H1 (cell line): ENCODE results near the gene CELA2A. TPM values are rescaled to one million over a fixed set of nuclear protein-coding genes. Genes with fewer than 3 reads are reported as not detected.

Experiments used
- CTCF ChIA-PET: fragments of 300-600 bp; sonication (Branson Sonifier 250); formaldehyde crosslinking; loops from one replicate; lab custom pipeline; 2021; ENCODE audit not compliant: partially characterized antibody; lab: Charles Lee
- POLR2A ChIA-PET: fragments of 300-600 bp; sonication (Branson Sonifier 250); formaldehyde crosslinking; loops from one replicate; lab custom pipeline; 2021; ENCODE audit warnings: inconsistent platforms; ENCODE audit not compliant: partially characterized antibody; lab: Charles Lee
- DNase-seq, 2 experiments: peaks; one replicate each; pipeline versions ENCODE4 v3.0.0 to v3.0.0-alpha.2; 2010 to 2022; ENCODE audit warnings: low spot score in 2 of 2, low read depth in 1 of 2, mixed read lengths in 1 of 2
- FAIRE-seq: peaks from 2 replicates; lab custom pipeline; 2011; peaks lifted over from hg19 to GRCh38; lab: Jason Lieb, UNC
- H2AFZ ChIP-seq: 2 replicates; pipeline ENCODE4 v1.8.1; 2012; ENCODE audit warnings: low read length, inconsistent platforms
- H2AK5ac ChIP-seq: 2 replicates; pipeline ENCODE4 v1.6.1; 2013; ENCODE audit warnings: low read depth, low read length
- H2BK120ac ChIP-seq: replicated peaks from 2 replicates; pipeline ENCODE3; 2013; ENCODE audit warnings: low read depth, low read length, inconsistent platforms
- H2BK12ac ChIP-seq: 2 replicates; pipeline ENCODE4 v1.6.1; 2013; ENCODE audit warnings: low read depth, low read length
- H2BK15ac ChIP-seq: 2 replicates; pipeline ENCODE4 v1.6.1; 2013; ENCODE audit warnings: low read length
- H2BK20ac ChIP-seq: 2 replicates; pipeline ENCODE4 v1.6.1; 2013; ENCODE audit warnings: low read length
- H2BK5ac ChIP-seq: 2 replicates; pipeline ENCODE4 v1.6.1; 2013; ENCODE audit warnings: low read depth, low read length
- H3K14ac ChIP-seq: 2 replicates; pipeline ENCODE4 v1.6.1; 2013; ENCODE audit warnings: inconsistent platforms; ENCODE audit not compliant: insufficient read length
- H3K18ac ChIP-seq: 2 replicates; pipeline ENCODE4 v1.6.1; 2013; ENCODE audit warnings: low read length; ENCODE audit errors: extremely low read depth
- H3K23ac ChIP-seq: 2 replicates; pipeline ENCODE4 v1.6.1; 2013; ENCODE audit warnings: inconsistent platforms; ENCODE audit not compliant: insufficient read length
- H3K23me2 ChIP-seq: 2 replicates; pipeline ENCODE4 v1.6.1; 2013; ENCODE audit warnings: low read depth, low read length
- H3K27ac ChIP-seq: 2 replicates; pipeline ENCODE4 v1.6.1; 2011; ENCODE audit warnings: low read depth, low read length, inconsistent platforms
- H3K27me3 ChIP-seq, 4 experiments: replicated peaks in 1 of 4; 1 replicate in 1 of 4; 2 replicates in 3 of 4; pipeline versions ENCODE4 v1.6.1 to v1.8.1; 2011 to 2013; ENCODE audit warnings: low read length in 3 of 4, mild to moderate bottlenecking in 3 of 4, inconsistent platforms in 2 of 4, mixed read lengths in 2 of 4, moderate library complexity in 1 of 4; ENCODE audit not compliant: control insufficient read depth in 3 of 4, insufficient read depth in 3 of 4; ENCODE audit errors: extremely low read depth in 1 of 4
- H3K36me3 ChIP-seq, 4 experiments: 2 replicates each; pipeline versions ENCODE4 v1.6.1 to v1.8.1; 2011 to 2013; ENCODE audit warnings: mild to moderate bottlenecking in 4 of 4, low read length in 3 of 4, moderate library complexity in 2 of 4, control low read depth in 1 of 4, inconsistent platforms in 1 of 4; ENCODE audit not compliant: insufficient read depth in 4 of 4, control insufficient read depth in 2 of 4
- H3K4ac ChIP-seq: replicated peaks from 2 replicates; pipeline ENCODE3; 2013; ENCODE audit warnings: low read length, low read depth, mixed read lengths, inconsistent platforms; ENCODE audit not compliant: insufficient read length
- H3K4me1 ChIP-seq, 4 experiments: replicated peaks in 1 of 4; 1 replicate in 1 of 4; 2 replicates in 3 of 4; pipeline versions ENCODE4 v1.6.1 to v1.8.1; 2011 to 2013; ENCODE audit warnings: low read length in 3 of 4, inconsistent platforms in 2 of 4, mixed read lengths in 1 of 4; ENCODE audit not compliant: insufficient read depth in 4 of 4, control insufficient read depth in 3 of 4
- H3K4me2 ChIP-seq, 2 experiments: 2 replicates each; pipeline versions ENCODE4 v1.6.1 to v1.8.1; 2011 to 2013; ENCODE audit warnings: low read depth in 2 of 2, low read length in 2 of 2, control low read depth in 1 of 2, inconsistent platforms in 1 of 2, mild to moderate bottlenecking in 1 of 2; ENCODE audit not compliant: insufficient read depth in 1 of 2
- H3K4me3 ChIP-seq, 4 experiments: fragments of 200-600, 300-600 bp in 1 of 4; sonication (generic), shearing (Covaris generic), sonication (Bioruptor Twin) in 1 of 4; 2 replicates each; pipeline versions ENCODE4 v1.5.1 to v1.8.1; 2011 to 2016; ENCODE audit warnings: low read length in 4 of 4, low read depth in 3 of 4, control low read depth in 2 of 4, inconsistent platforms in 2 of 4, mild to moderate bottlenecking in 2 of 4, mixed read lengths in 1 of 4, moderate library complexity in 1 of 4; ENCODE audit not compliant: insufficient read depth in 2 of 4; ENCODE audit errors: extremely low read depth in 1 of 4
- H3K56ac ChIP-seq: replicated peaks from 2 replicates; pipeline ENCODE3; 2013; ENCODE audit warnings: low read depth, mild to moderate bottlenecking, mixed read lengths, low read length, inconsistent platforms; ENCODE audit not compliant: insufficient read length
- H3K79me1 ChIP-seq: 2 replicates; pipeline ENCODE4 v1.6.1; 2013; ENCODE audit warnings: low read depth, low read length, control low read depth
- H3K79me2 ChIP-seq, 2 experiments: 2 replicates each; pipeline versions ENCODE4 v1.6.1 to v1.8.1; 2012 to 2013; ENCODE audit warnings: low read length in 2 of 2, mild to moderate bottlenecking in 2 of 2, inconsistent platforms in 1 of 2; ENCODE audit not compliant: insufficient read depth in 2 of 2, control insufficient read depth in 1 of 2
- H3K9ac ChIP-seq, 4 experiments: replicated peaks in 1 of 4; 1 replicate in 1 of 4; 2 replicates in 3 of 4; pipeline versions ENCODE4 v1.6.1 to v1.8.1; 2011 to 2013; ENCODE audit warnings: low read depth in 3 of 4, low read length in 3 of 4, control low read depth in 2 of 4, mild to moderate bottlenecking in 2 of 4, moderate library complexity in 2 of 4, inconsistent platforms in 1 of 4; ENCODE audit errors: extremely low read depth in 1 of 4
- H3K9me3 ChIP-seq, 2 experiments: 2 replicates each; pipeline versions ENCODE4 v1.6.1 to v1.8.1; 2012 to 2013; ENCODE audit warnings: mild to moderate bottlenecking in 2 of 2, moderate library complexity in 2 of 2, control low read depth in 1 of 2, inconsistent platforms in 1 of 2, low read depth in 1 of 2, low read length in 1 of 2, mixed read lengths in 1 of 2; ENCODE audit not compliant: insufficient read depth in 2 of 2
- H4K20me1 ChIP-seq, 2 experiments: replicated peaks in 1 of 2; 2 replicates each; pipeline versions ENCODE3 to v1.8.1; 2011 to 2013; ENCODE audit warnings: inconsistent platforms in 2 of 2, low read length in 2 of 2, mild to moderate bottlenecking in 1 of 2; ENCODE audit not compliant: insufficient read depth in 2 of 2, control insufficient read depth in 1 of 2
- H4K5ac ChIP-seq: 2 replicates; pipeline ENCODE4 v1.6.1; 2013; ENCODE audit warnings: low read length, low read depth, mixed read lengths, inconsistent platforms; ENCODE audit not compliant: insufficient read length
- H4K8ac ChIP-seq: 2 replicates; pipeline ENCODE4 v1.8.0; 2013; ENCODE audit warnings: mild to moderate bottlenecking, moderate library complexity, low read length, inconsistent platforms; ENCODE audit not compliant: insufficient read depth; ENCODE audit errors: extremely low read depth
- H4K91ac ChIP-seq: replicated peaks from 2 replicates; pipeline ENCODE3; 2013; ENCODE audit warnings: low read length, mixed read lengths, inconsistent platforms; ENCODE audit not compliant: insufficient read length
- ATF3 ChIP-seq: IDR thresholded peaks from 2 replicates; pipeline ENCODE4 v1.6.1; 2011; ENCODE audit warnings: low read depth, mild to moderate bottlenecking, low read length; ENCODE audit not compliant: insufficient read depth
- BCL11A ChIP-seq, 2 experiments: IDR thresholded peaks; one replicate each; pipeline ENCODE4 v1.6.1; 2011; ENCODE audit warnings: low read depth in 2 of 2, low read length in 2 of 2, mild to moderate bottlenecking in 2 of 2
- CBX5 ChIP-seq: fragments of 300-800, 300-1000 bp; sonication (generic); IDR thresholded peaks from 2 replicates; pipeline ENCODE4 v1.7.1; 2016; ENCODE audit warnings: antibody characterized with exemption, low read length, low read depth
- CTCF ChIP-seq, 3 experiments: IDR thresholded peaks; 1 replicate in 2 of 3; 2 replicates in 1 of 3; pipeline versions ENCODE4 v1.5.1 to v1.6.1; 2011; ENCODE audit warnings: low read length in 3 of 3, mild to moderate bottlenecking in 3 of 3, inconsistent platforms in 2 of 3, low read depth in 1 of 3, moderate library complexity in 1 of 3; ENCODE audit not compliant: insufficient read depth in 1 of 3; ENCODE audit errors: control extremely low read depth in 1 of 3
- E2F6 ChIP-seq: IDR thresholded peaks from 2 replicates; pipeline ENCODE4 v1.6.1; 2012; ENCODE audit warnings: inconsistent platforms
- FOSL1 ChIP-seq: IDR thresholded peaks from 2 replicates; pipeline ENCODE4 v1.6.1; 2011; ENCODE audit warnings: mild to moderate bottlenecking, low read depth, low read length, moderate library complexity; ENCODE audit not compliant: insufficient read depth
- HDAC2 ChIP-seq, 2 experiments: fragments of 300-600 bp in 1 of 2; sonication (generic) in 1 of 2; IDR thresholded peaks; 2 replicates each; pipeline ENCODE4 v1.6.1; 2011 to 2012; ENCODE audit warnings: low read depth in 2 of 2, low read length in 2 of 2, mild to moderate bottlenecking in 2 of 2, moderate library complexity in 2 of 2, borderline replicate concordance in 1 of 2, inconsistent platforms in 1 of 2
- JUND ChIP-seq: IDR thresholded peaks from 2 replicates; pipeline ENCODE4 v1.6.1; 2011; ENCODE audit warnings: mild to moderate bottlenecking, improper control_type of control experiment, low read length
- RFX5 ChIP-seq: IDR thresholded peaks from 2 replicates; pipeline ENCODE4 v1.6.1; 2011; ENCODE audit warnings: low read depth, low read length, improper control_type of control experiment, borderline replicate concordance
- WGBS, 2 experiments: shearing (Covaris generic) in 1 of 2; methylation state at CpG; one replicate each; pipeline versions ENCODE4 v1.1.6 to v1.1.7; 2013 to 2015; ENCODE audit warnings: low lambda C conversion rate in 2 of 2, mixed read lengths in 2 of 2, inconsistent platforms in 1 of 2, low coverage in 1 of 2, missing lambda C conversion rate in 1 of 2; ENCODE audit not compliant: insufficient replicate concordance in 2 of 2, insufficient coverage in 1 of 2, insufficient read length in 1 of 2; ENCODE audit errors: extremely low coverage in 1 of 2, missing lambda C conversion rate in 1 of 2; 5-methylcytosine and 5-hydroxymethylcytosine counted together
- polyA plus RNA-seq, 7 experiments: library from polyadenylated mRNA; depleted of rRNA in 3 of 7; stranded (reverse) in 5 of 7; unstranded in 2 of 7; fragments of >200 nt in 5 of 7; fragments of 200-250 nt in 2 of 7; gene quantifications; 1 replicate in 5 of 7; 2 replicates in 1 of 7; 4 replicates in 1 of 7; pipeline versions ENCODE4 v1.2.1 to v1.2.3, GENCODE V29; 2011 to 2013; ENCODE audit warnings: missing spikeins in 2 of 7, mixed read lengths in 2 of 7
- total RNA-seq: library from RNA; stranded (reverse); fragmentation: NEBNext Ultra II Directional; extraction: Animal tissue kit (Norgen Biotek cat#: 25700); gene quantifications from 2 replicates; pipeline ENCODE4 v1.2.1, GENCODE V29; 2021

The CELA2A gene
- total and polyA plus RNA-seq, 2 of the 8 experiments (the other 6 are each of a cell fraction or from before 2014, with no cell fraction given), result not detected

- peaks cover 0 to 15% (median 3%) of the 10 kb centered on the region in 4 experiments; a peak in 6 of 7 replicates for H3K4me1 ChIP-seq
- no peak overlapping the region for H3K9ac ChIP-seq
- no peaks in the 10 kb centered on the region for H3K9me3 ChIP-seq
- no peak overlapping the region for H2BK12ac ChIP-seq
- no peak overlapping the region for H2BK15ac ChIP-seq
- 83% methylated on average over 7 of the region's 7 CpGs; no CpG with 5 or more reads in 1 of the 2 experiments for WGBS, 2 experiments
- H2BK5ac ChIP-seq, result no peak overlapping the region
- peaks cover 0 to 19% (median 14%) of the 10 kb centered on the region in 4 experiments; a peak in 6 of 7 replicates for H3K27me3 ChIP-seq
- H4K8ac ChIP-seq, result no peak overlapping the region
- H3K79me2 ChIP-seq, result no peaks in the 10 kb centered on the region
- no peak overlapping the region for H2BK20ac ChIP-seq
- no peak overlapping the region for H3K18ac ChIP-seq
- no peak overlapping the region for H3K14ac ChIP-seq
- H4K20me1 ChIP-seq, result peaks cover 0 to 4% of the 10 kb centered on the region in 2 experiments
- H3K79me1 ChIP-seq, result no peaks in the 10 kb centered on the region
- H3K4me2 ChIP-seq, result no peak overlapping the region
- H3K27ac ChIP-seq, result no peak overlapping the region
- no peak overlapping the region for H3K56ac ChIP-seq
- no peak overlapping the region for H2AK5ac ChIP-seq
- CTCF ChIA-PET, result interaction anchor here (0.6 to 1.8 kb wide), 5 partner anchors 17 to 84 kb away, joined by 3 to 6 read pairs (median 3); no protein-coding TSS in a partner anchor
- no peak for FAIRE-seq
- peaks cover 8% of the 10 kb centered on the region for H3K23me2 ChIP-seq
- no peak overlapping the region for H3K4ac ChIP-seq
- H2BK120ac ChIP-seq, result no peak overlapping the region
- POLR2A ChIA-PET, result interaction anchor here (0.7 kb wide), 1 partner anchor 13 kb away, joined by 3 read pairs; no protein-coding TSS in a partner anchor
- H3K36me3 ChIP-seq, result no peaks in the 10 kb centered on the region
- H4K91ac ChIP-seq, result no peak overlapping the region
- H3K23ac ChIP-seq, result no peak overlapping the region
- no peak overlapping the region for H3K4me3 ChIP-seq
- no peak overlapping the region for H2AFZ ChIP-seq
- H4K5ac ChIP-seq, result no peak overlapping the region
- DNase-seq, result no peak
- TF ChIP-seq JUND (no peak), HDAC2 (IDR thresholded peaks at IDR 0.05; ENCODE audit: borderline replicate concordance in 1 of 2, low read depth in 2 of 2, low read length in 2 of 2) (no peak), E2F6 (no peak), RFX5 (no peak), CTCF (IDR thresholded peaks at IDR 0.05; ENCODE audit: control extremely low read depth in 1 of 3, insufficient read depth in 1 of 3, low read depth in 1 of 3, low read length in 3 of 3) (no peak), FOSL1 (no peak), BCL11A (IDR thresholded peaks at IDR 0.05; ENCODE audit: low read depth in 2 of 2, low read length in 2 of 2) (no peak), ATF3 (no peak), CBX5 (no peak)
These were observed 49.0 kb upstream of the CELA2A start for GRCh38 chr1:15407580-15407979.
